HepG2 (cell line): Measurements from ENCODE around the gene RPS6KA5. TPM values are rescaled to one million over a fixed set of nuclear protein-coding genes. Genes with fewer than 3 reads are reported as not detected.

ENCODE experiments used
- ATAC-seq: fragments of 200-7000 bp; cut with Tn5 transposase; 3 replicates; pipeline ENCODE4 v1.9.1; 2020; ENCODE audit warnings: mild to moderate bottlenecking, moderate library complexity
- BruUV-seq: library from RNA; stranded (reverse); fragments of 400-500 nt; replicated peaks from 2 replicates; lab custom pipeline; 2021; lab: Mats Ljungman, UMichigan
- CTCF ChIA-PET: fragments of 300-600 bp; formaldehyde crosslinking; extraction: SDS; loops from one replicate; lab custom pipeline; 2021; ENCODE audit warnings: low total read pairs, inconsistent platforms, low intra/inter-chr PET ratio; lab: Yijun Ruan, JAX
- POLR2A ChIA-PET: fragments of 350-600 bp; sonication (Branson Sonifier 250); formaldehyde crosslinking; loops from one replicate; lab custom pipeline; 2020; ENCODE audit warnings: antibody characterized with exemption, inconsistent platforms; lab: Yijun Ruan, JAX
- DNase-seq: peaks from one replicate; pipeline ENCODE4 v3.0.0-alpha.2; 2015; ENCODE audit warnings: low spot score
- FAIRE-seq: peaks from 3 replicates; lab custom pipeline; 2011; peaks lifted over from hg19 to GRCh38; lab: Jason Lieb, UNC
- H2AFZ ChIP-seq: one replicate; pipeline ENCODE4 v1.6.1; 2011; ENCODE audit warnings: low read length, inconsistent platforms
- H3K27ac ChIP-seq: fragments of 300-600 bp; 3 replicates; pipeline ENCODE4 v1.8.0; 2011; ENCODE audit warnings: mixed run types, mild to moderate bottlenecking, mixed read lengths, low read length, inconsistent platforms; ENCODE audit not compliant: insufficient read depth; ENCODE audit errors: extremely low read length
- H3K27me3 ChIP-seq, 2 experiments: fragments of 200-600 bp in 1 of 2; 2 replicates in 1 of 2; 3 replicates in 1 of 2; pipeline versions ENCODE4 v1.6.0 to v1.8.0; 2011; ENCODE audit warnings: low read length in 2 of 2, mild to moderate bottlenecking in 2 of 2, moderate library complexity in 2 of 2, inconsistent platforms in 1 of 2; ENCODE audit not compliant: insufficient read depth in 2 of 2, control insufficient read depth in 1 of 2
- H3K36me3 ChIP-seq, 2 experiments: fragments of 200-600 bp in 1 of 2; replicated peaks in 1 of 2; 2 replicates in 1 of 2; 3 replicates in 1 of 2; pipeline versions ENCODE4 v1.5.1 to v1.8.0; 2011; ENCODE audit warnings: low read length in 2 of 2, inconsistent platforms in 1 of 2; ENCODE audit not compliant: insufficient read depth in 2 of 2, control insufficient read depth in 1 of 2
- H3K4me1 ChIP-seq: 2 replicates; pipeline ENCODE4 v1.5.1; 2012; ENCODE audit warnings: low read length, inconsistent platforms; ENCODE audit not compliant: insufficient read depth
- H3K4me2 ChIP-seq: 2 replicates; pipeline ENCODE4 v1.6.0; 2011; ENCODE audit warnings: low read depth, low read length, inconsistent platforms
- H3K4me3 ChIP-seq, 3 experiments: fragments of 200-600 bp in 1 of 3; sonication (generic), shearing (Covaris generic) in 1 of 3; replicated peaks in 1 of 3; 2 replicates each; pipeline ENCODE4 v1.5.1; 2011 to 2016; ENCODE audit warnings: low read length in 3 of 3, inconsistent platforms in 2 of 3, low read depth in 2 of 3, mild to moderate bottlenecking in 2 of 3, control low read depth in 1 of 3, mixed read lengths in 1 of 3; ENCODE audit not compliant: insufficient read depth in 1 of 3
- H3K79me2 ChIP-seq: one replicate; pipeline ENCODE4 v1.6.1; 2011; ENCODE audit warnings: low read length, inconsistent platforms; ENCODE audit not compliant: insufficient read depth
- H3K9ac ChIP-seq: 2 replicates; pipeline ENCODE4 v1.6.0; 2011; ENCODE audit warnings: mild to moderate bottlenecking, low read depth, low read length, inconsistent platforms; ENCODE audit not compliant: insufficient read depth
- H3K9me3 ChIP-seq: 2 replicates; pipeline ENCODE4 v1.5.1; 2012; ENCODE audit warnings: mild to moderate bottlenecking, low read length
- H4K20me1 ChIP-seq: 2 replicates; pipeline ENCODE4 v1.6.0; 2011; ENCODE audit warnings: inconsistent platforms, mild to moderate bottlenecking, low read length, moderate library complexity; ENCODE audit not compliant: insufficient read depth
- ATM ChIP-seq: fragments of 450-650 bp; IDR thresholded peaks from 2 replicates; pipeline ENCODE4 v1.7.1; 2017; ENCODE audit warnings: mild to moderate bottlenecking, borderline replicate concordance
- MED13 ChIP-seq: sonication (generic); formaldehyde crosslinking; IDR thresholded peaks from 2 replicates; pipeline ENCODE4 v1.5.0; 2020; ENCODE audit warnings: missing genetic modification reagents
- PRPF4 ChIP-seq: fragments of 200-400 bp; formaldehyde crosslinking; IDR thresholded peaks from 2 replicates; pipeline ENCODE4 v1.6.1; 2016; ENCODE audit warnings: low read length, low read depth; ENCODE audit not compliant: poor library complexity, severe bottlenecking
- SIN3B ChIP-seq: fragments of 150-350 bp; IDR thresholded peaks from 2 replicates; pipeline ENCODE4 v1.6.1; 2014; ENCODE audit warnings: low read length
- SRSF4 ChIP-seq: fragments of 200-400 bp; formaldehyde crosslinking; IDR thresholded peaks from one replicate; pipeline ENCODE4 v1.6.1; 2018; ENCODE audit warnings: mild to moderate bottlenecking, low read depth, low read length, moderate library complexity; ENCODE audit not compliant: poor library complexity, severe bottlenecking
- SRY ChIP-seq: sonication (generic); formaldehyde crosslinking; IDR thresholded peaks from 2 replicates; pipeline ENCODE4 v1.8.0; 2022; ENCODE audit warnings: mild to moderate bottlenecking, missing genetic modification reagents
- SYNCRIP ChIP-seq: fragments of 200-400 bp; formaldehyde crosslinking; IDR thresholded peaks from 2 replicates; pipeline ENCODE4 v1.6.1; 2018; ENCODE audit warnings: mild to moderate bottlenecking, low read depth, low read length; ENCODE audit not compliant: insufficient read depth
- TEAD2 ChIP-seq: sonication (generic); formaldehyde crosslinking; IDR thresholded peaks from 2 replicates; pipeline ENCODE4 v1.9.0; 2021; ENCODE audit warnings: missing genetic modification reagents
- ZBTB1 ChIP-seq: sonication (generic); formaldehyde crosslinking; IDR thresholded peaks from 2 replicates; pipeline ENCODE4 v1.4.0; 2020; ENCODE audit warnings: missing genetic modification reagents, borderline replicate concordance
- ZFP82 ChIP-seq: sonication (generic); formaldehyde crosslinking; IDR thresholded peaks from 2 replicates; pipeline ENCODE4 v1.5.1; 2020; ENCODE audit warnings: mild to moderate bottlenecking, missing genetic modification reagents, borderline replicate concordance
- ZNF124 ChIP-seq: sonication (generic); formaldehyde crosslinking; IDR thresholded peaks from 2 replicates; pipeline ENCODE4 v1.4.0; 2020; ENCODE audit warnings: missing genetic modification reagents
- ZNF451 ChIP-seq: sonication (generic); formaldehyde crosslinking; IDR thresholded peaks from 2 replicates; pipeline ENCODE4 v1.5.0; 2020; ENCODE audit warnings: mild to moderate bottlenecking, missing genetic modification reagents
- ZNF484 ChIP-seq: sonication (generic); formaldehyde crosslinking; IDR thresholded peaks from 2 replicates; pipeline ENCODE4 v1.5.1; 2020; ENCODE audit warnings: mild to moderate bottlenecking, low read depth, missing genetic modification reagents, borderline replicate concordance
- ZNF616 ChIP-seq: sonication (generic); formaldehyde crosslinking; IDR thresholded peaks from 2 replicates; pipeline ENCODE4 v1.5.0; 2020; ENCODE audit warnings: low read depth, mild to moderate bottlenecking, missing genetic modification reagents
- ZNF766 ChIP-seq: sonication (generic); formaldehyde crosslinking; IDR thresholded peaks from 2 replicates; pipeline ENCODE4 v1.5.0; 2020; ENCODE audit warnings: missing genetic modification reagents, borderline replicate concordance
- WGBS: methylation state at CpG from one replicate; pipeline ENCODE4 v1.1.6; 2017; ENCODE audit warnings: low lambda C conversion rate; 5-methylcytosine and 5-hydroxymethylcytosine counted together
- in situ Hi-C: cut with HindIII; loops from 2 replicates; pipeline ENCODE4 v1.10.0; 2017; ENCODE audit warnings: low pct_unique_long_range_greater_than_20kb; ENCODE audit not compliant: extremely low pct_ligation_motif_present
- intact Hi-C: fragments of 100-400 bp; cut with micrococcal nuclease; formaldehyde crosslinking; loops from one replicate; pipeline ENCODE4 v1.10.0; 2022; ENCODE audit not compliant: unreplicated experiment
- polyA plus RNA-seq, 8 experiments: library from polyadenylated mRNA; depleted of rRNA in 3 of 8; stranded (reverse) in 7 of 8; unstranded in 1 of 8; fragments of >200 nt; fragmentation: Illumina TruSeq in 4 of 8; extraction: Trizol in 4 of 8; gene quantifications; 2 replicates each; pipeline versions ENCODE4 v1.2.1 to v1.2.3, GENCODE V29; 2011 to 2016; ENCODE audit warnings: low read depth in 4 of 8, missing spikeins in 1 of 8, mixed read lengths in 1 of 8; ENCODE audit not compliant: insufficient read depth in 1 of 8
- total RNA-seq, 5 experiments: library from RNA; depleted of rRNA; stranded (reverse); fragments of >200 nt; fragmentation: Illumina TruSeq; extraction: Trizol; gene quantifications; 2 replicates each; pipeline ENCODE4 v1.2.3, GENCODE V29; 2016; ENCODE audit warnings: low read depth in 1 of 5
- TF ChIP-seq, protein P1 (sequence below): sonication (generic); formaldehyde crosslinking; IDR thresholded peaks from 2 replicates; pipeline ENCODE4 v1.8.0; 2022; ENCODE audit warnings: missing genetic modification reagents, low read depth, mild to moderate bottlenecking, borderline replicate concordance
- TF ChIP-seq, protein P2 (sequence below): IDR thresholded peaks from 2 replicates; pipeline ENCODE4 v1.6.1; 2016; ENCODE audit warnings: mild to moderate bottlenecking, missing biosample characterization, missing genetic modification reagents
- TF ChIP-seq, protein P3 (sequence below): sonication (generic); formaldehyde crosslinking; IDR thresholded peaks from 2 replicates; pipeline ENCODE4 v1.8.1; 2023; ENCODE audit warnings: missing genetic modification reagents, mild to moderate bottlenecking, borderline replicate concordance

The RPS6KA5 gene
- total and polyA plus RNA-seq, 2 of the 13 experiments (the other 11 are each of a cell fraction or from before 2014, with no cell fraction given) = 0.50 to 0.58 TPM

DNA sequence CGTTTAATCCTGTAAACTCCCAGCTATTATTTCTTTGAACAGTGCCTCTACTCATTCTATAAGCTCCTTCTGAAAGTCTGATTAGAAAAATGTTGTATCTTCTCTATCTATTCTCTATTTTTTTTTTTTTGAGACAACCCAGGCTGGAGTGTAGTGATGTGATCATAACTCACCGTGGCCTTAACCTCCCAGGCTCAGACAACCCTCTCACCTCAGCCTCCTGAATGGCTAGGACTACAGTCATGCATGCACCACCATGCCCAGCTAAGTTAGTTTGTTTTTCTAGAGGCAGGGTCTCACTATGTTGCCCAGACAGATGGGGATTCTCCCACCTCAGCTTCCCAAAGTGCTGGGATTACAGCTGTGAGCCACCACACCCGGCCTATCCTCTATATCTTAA lies 66.6 kb downstream of the RPS6KA5 start:
- Histone ChIP-seq H3K9ac (no peak overlapping the region), H3K4me3 (no peak overlapping the region), H3K27me3 (no peaks in the 10 kb centered on the region), H3K4me1 (no peaks in the 10 kb centered on the region), H3K4me2 (no peak overlapping the region), H4K20me1 (no peaks in the 10 kb centered on the region), H3K9me3 (no peaks in the 10 kb centered on the region), H3K27ac (no peak overlapping the region)
- ChIA-PET CTCF (no interaction called here), POLR2A (no interaction called here)
- FAIRE-seq = no peak
- no TSS peak for BruUV-seq
- in situ Hi-C loops = no loop called here
- TF ChIP-seq, protein P1, sequence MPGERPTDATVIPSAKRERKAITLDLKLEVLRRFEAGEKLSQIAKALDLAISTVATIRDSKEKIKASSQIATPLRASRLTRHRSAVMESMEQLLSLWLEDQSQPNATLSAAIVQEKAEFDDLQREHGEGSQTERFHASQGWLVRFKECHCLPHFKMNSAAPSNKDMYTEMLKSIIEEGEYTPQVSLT (CRISPR knock-in tag) = no peak
- TF ChIP-seq ATM = no peak
- TF ChIP-seq ZNF766 (CRISPR knock-in tag) = no peak
- TF ChIP-seq, protein P2, sequence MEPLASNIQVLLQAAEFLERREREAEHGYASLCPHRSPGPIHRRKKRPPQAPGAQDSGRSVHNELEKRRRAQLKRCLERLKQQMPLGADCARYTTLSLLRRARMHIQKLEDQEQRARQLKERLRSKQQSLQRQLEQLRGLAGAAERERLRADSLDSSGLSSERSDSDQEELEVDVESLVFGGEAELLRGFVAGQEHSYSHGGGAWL = no peak
- no peak for TF ChIP-seq TEAD2 (CRISPR knock-in tag)
- TF ChIP-seq, all 625 proteins: peak for 0
- no peak overlapping the region for H2AFZ ChIP-seq
- 30% methylated on average over 3 of the region's 3 CpGs for WGBS
- ATAC-seq (no peak), DNase-seq (no peak)
- intact Hi-C loops = no loop called here
- no peaks in the 10 kb centered on the region for H3K36me3 ChIP-seq
- H3K79me2 ChIP-seq = no peaks in the 10 kb centered on the region

DNA sequence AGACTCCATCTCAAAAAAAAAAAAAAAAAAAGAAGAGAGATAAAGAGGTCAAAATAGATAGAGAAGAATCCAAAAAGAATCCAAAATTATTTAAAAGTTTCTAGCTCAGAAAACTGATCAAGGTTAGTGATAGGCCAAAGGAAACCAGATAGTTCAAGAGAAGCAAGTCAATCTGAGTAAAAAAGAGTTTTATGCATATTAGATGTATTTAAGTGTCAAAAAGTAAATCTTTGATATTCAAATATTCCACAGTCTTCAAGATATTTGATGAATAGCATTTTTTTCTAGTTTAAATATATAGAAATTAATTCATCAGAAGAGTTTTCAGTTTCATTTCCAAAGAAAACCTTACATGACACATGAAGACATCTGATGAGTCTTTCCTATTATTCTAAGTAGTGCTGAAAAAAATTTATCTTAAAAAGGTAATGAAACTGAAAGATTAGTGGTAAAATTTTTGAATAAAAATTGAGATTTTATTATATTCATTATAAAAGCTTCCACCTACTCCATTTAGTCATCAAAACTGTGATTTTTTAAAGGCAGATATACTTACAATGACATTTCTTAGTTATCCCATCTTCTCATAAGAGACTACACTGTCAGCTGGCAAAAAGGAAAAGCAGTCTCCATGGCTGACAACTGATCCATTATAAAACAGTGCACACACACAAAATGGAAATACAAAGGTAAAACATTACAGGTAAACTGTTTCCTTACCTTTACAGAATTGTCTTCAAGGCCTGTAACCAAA lies 68.6 kb downstream of the RPS6KA5 start:
- DNase-seq = no peak
- in situ Hi-C loops = no loop called here
- Histone ChIP-seq H4K20me1 (no peaks in the 10 kb centered on the region), H3K27ac (no peak overlapping the region), H3K4me1 (no peaks in the 10 kb centered on the region), H3K79me2 (no peaks in the 10 kb centered on the region), H3K9me3 (no peaks in the 10 kb centered on the region), H3K36me3 (no peaks in the 10 kb centered on the region), H3K27me3 (no peaks in the 10 kb centered on the region), H2AFZ (no peak overlapping the region), H3K4me2 (no peak overlapping the region), H3K9ac (no peak overlapping the region), H3K4me3 (no peak overlapping the region)
- no TSS peak for BruUV-seq
- no peak for ATAC-seq
- FAIRE-seq = no peak
- ChIA-PET CTCF (no interaction called here), POLR2A (no interaction called here)
- intact Hi-C loops = no loop called here
- TF ChIP-seq SIN3B (no peak), ZNF484 (no peak), ZNF124 (CRISPR knock-in tag) (no peak), ZNF616 (no peak), ZFP82 (CRISPR knock-in tag) (no peak), SRY (no peak), MED13 (CRISPR knock-in tag) (no peak), PRPF4 (no peak), SYNCRIP (no peak), ZBTB1 (CRISPR knock-in tag) (no peak), SRSF4 (no peak), ZNF451 (CRISPR knock-in tag) (no peak)
- TF ChIP-seq, protein P3, sequence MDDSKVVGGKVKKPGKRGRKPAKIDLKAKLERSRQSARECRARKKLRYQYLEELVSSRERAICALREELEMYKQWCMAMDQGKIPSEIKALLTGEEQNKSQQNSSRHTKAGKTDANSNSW (CRISPR knock-in tag) = no peak
